Measurements from ENCODE around the gene SH2D1A. TPM values are rescaled to one million over a fixed set of nuclear protein-coding genes. Genes with fewer than 3 reads are reported as not detected.

Gene SH2D1A
- total and polyA plus RNA-seq, 2 of the 4 experiments (the other 2 are of a cell fraction): not detected

GRCh38 chrX:124373348-124373747, 27.0 kb downstream of the SH2D1A start:
- Histone ChIP-seq H4K20me1 (ENCODE audit: insufficient read depth, low read length) (no peaks in the 10 kb centered on the region), H3K9me1 (ENCODE audit: insufficient read depth, low read length) (no peaks in the 10 kb centered on the region), H3K27me3 (ENCODE audit: control insufficient read depth, insufficient read depth, low read length) (no peaks in the 10 kb centered on the region), H3K14ac (replicated peaks; ENCODE audit: low read depth, low read length) (no peak overlapping the region), H3K4me2 (ENCODE audit: low read depth, low read length) (no peak overlapping the region), H3K18ac (ENCODE audit: low read depth, low read length) (no peak overlapping the region), H2BK15ac (ENCODE audit: low read depth, low read length) (no peak overlapping the region), H3K56ac (ENCODE audit: extremely low read depth, insufficient read depth, low read length) (no peak overlapping the region), H2AK5ac (ENCODE audit: low read depth, low read length) (no peak overlapping the region), H3K27ac (ENCODE audit: insufficient read depth, low read length) (no peak overlapping the region), H4K8ac (ENCODE audit: low read depth in 2 of 2, low read length in 2 of 2) (no peak overlapping the region), H3K4ac (ENCODE audit: low read depth, low read length) (no peak overlapping the region), H2BK120ac (ENCODE audit: low read depth, low read length) (no peak overlapping the region), H2BK5ac (ENCODE audit: low read depth, low read length, poor library complexity, severe bottlenecking) (no peak overlapping the region), H3K79me1 (ENCODE audit: low read depth in 1 of 2, low read length in 2 of 2) (no peaks in the 10 kb centered on the region), H3K4me3 (ENCODE audit: insufficient read depth, low read depth, low read length) (no peak overlapping the region), H3K9ac (ENCODE audit: low read depth, low read length) (no peak overlapping the region), H3K4me1 (ENCODE audit: control insufficient read depth, insufficient read depth, low read length) (no peaks in the 10 kb centered on the region), H3K9me3 (ENCODE audit: control insufficient read depth, insufficient read depth, low read length) (no peaks in the 10 kb centered on the region), H4K5ac (ENCODE audit: low read depth, low read length) (no peak overlapping the region), H2BK20ac (ENCODE audit: low read depth, low read length) (no peak overlapping the region), H2AK9ac (replicated peaks; ENCODE audit: low read depth, low read length, poor library complexity) (no peak overlapping the region), H4K91ac (ENCODE audit: insufficient read depth, low read depth, low read length) (no peak overlapping the region), H2AFZ (replicated peaks; ENCODE audit: low read length, poor library complexity) (no peak overlapping the region), H3K36me3 (ENCODE audit: control insufficient read depth, insufficient read depth, low read length) (no peaks in the 10 kb centered on the region), H3K23ac (ENCODE audit: low read depth, low read length) (no peak overlapping the region)
- DNase-seq: no peak
- ChIA-PET POLR2A (ENCODE audit: unreplicated experiment) (no interaction called here), CTCF (interaction anchor here (0.6 kb wide), 1 partner anchor 8 kb away, joined by 3 read pairs; no protein-coding TSS in a partner anchor)
- dilution Hi-C loops (cut with HindIII; ENCODE audit: low sequenced_read_pairs, unreplicated experiment): no loop called here
- no peak for ATAC-seq (ENCODE audit: low read depth)
- in situ Hi-C loops (cut with MboI; ENCODE audit: low sequenced_read_pairs): no loop called here
- intact Hi-C loops (cut with micrococcal nuclease): no loop called here
- no CpG with 5 or more reads among the region's 1 CpG for WGBS, 2 experiments (ENCODE audit: extremely low coverage in 2 of 2, insufficient read length in 1 of 2)
- BruUV-seq (replicated peaks): no TSS peak
- no peak for TF ChIP-seq MAZ (IDR thresholded peaks at IDR 0.05; ENCODE audit: borderline replicate concordance, low read depth, low read length)
- TF ChIP-seq, protein P1, sequence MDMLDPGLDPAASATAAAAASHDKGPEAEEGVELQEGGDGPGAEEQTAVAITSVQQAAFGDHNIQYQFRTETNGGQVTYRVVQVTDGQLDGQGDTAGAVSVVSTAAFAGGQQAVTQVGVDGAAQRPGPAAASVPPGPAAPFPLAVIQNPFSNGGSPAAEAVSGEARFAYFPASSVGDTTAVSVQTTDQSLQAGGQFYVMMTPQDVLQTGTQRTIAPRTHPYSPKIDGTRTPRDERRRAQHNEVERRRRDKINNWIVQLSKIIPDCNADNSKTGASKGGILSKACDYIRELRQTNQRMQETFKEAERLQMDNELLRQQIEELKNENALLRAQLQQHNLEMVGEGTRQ (IDR thresholded peaks at IDR 0.05; ENCODE audit: low read depth, low read length): no peak
- TF ChIP-seq SMC3 (IDR thresholded peaks at IDR 0.05; ENCODE audit: low read depth, low read length): no peak
- no peak for TF ChIP-seq CTCF (conservative IDR thresholded peaks at IDR 0.05; ENCODE audit: low read depth, low read length)
- TF ChIP-seq FOS (IDR thresholded peaks at IDR 0.05; ENCODE audit: low read depth, low read length): no peak
- no peak for TF ChIP-seq POLR2A (IDR thresholded peaks at IDR 0.05; ENCODE audit: low read depth, low read length)
- no peak for TF ChIP-seq NFE2L2 (IDR thresholded peaks at IDR 0.05; ENCODE audit: low read depth, low read length)
- TF ChIP-seq RAD21 (IDR thresholded peaks at IDR 0.05; ENCODE audit: low read length): no peak
- no peak for TF ChIP-seq CEBPB (IDR thresholded peaks at IDR 0.05; ENCODE audit: low read depth, low read length)
- TF ChIP-seq RFX5 (IDR thresholded peaks at IDR 0.05; ENCODE audit: low read depth, low read length): no peak
- TF ChIP-seq BHLHE40 (IDR thresholded peaks at IDR 0.05; ENCODE audit: low read depth, low read length): no peak
- no peak for TF ChIP-seq MXI1 (IDR thresholded peaks at IDR 0.05; ENCODE audit: borderline replicate concordance, low read depth, low read length)
